ENCODE data around the gene FAM50B.

- no peak for TF ChIP-seq CTCF (conservative IDR thresholded peaks at IDR 0.05 in 1 of 2, IDR thresholded peaks at IDR 0.05 in 1 of 2; ENCODE audit: extremely low read depth in 1 of 2, insufficient read depth in 1 of 2, low read depth in 1 of 2, low read length in 2 of 2)
- TF ChIP-seq EZH2 (IDR thresholded peaks at IDR 0.05; ENCODE audit: borderline replicate concordance, low read length), result no peak
Measured at GRCh38 chr6:3820563-3820962, 28.6 kb upstream of the FAM50B start.

Measured in mammary epithelial cell (primary cell).